AG04449 (cell line): ENCODE measurements around the gene MYO1A.

Experiments
- CTCF ChIA-PET: fragments of 350-600 bp; formaldehyde crosslinking; extraction: SDS; loops from one replicate; lab custom pipeline; 2021; ENCODE audit warnings: antibody characterized with exemption; lab: Yijun Ruan, JAX
- POLR2A ChIA-PET: fragments of 400-600, 350-600 bp; formaldehyde crosslinking; extraction: SDS; loops from one replicate; lab custom pipeline; 2020; ENCODE audit warnings: antibody characterized with exemption, inconsistent platforms; lab: Yijun Ruan, JAX
- DNase-seq: peaks from one replicate; pipeline ENCODE4 v3.0.0-alpha.2; 2010; ENCODE audit warnings: low read depth, low spot score
- H3K4me3 ChIP-seq: 2 replicates; pipeline ENCODE4 v1.5.1; 2011; ENCODE audit warnings: low read depth, mild to moderate bottlenecking, control low read depth, low read length
- TF ChIP-seq, protein P1 (sequence below): IDR thresholded peaks from one replicate; pipeline ENCODE4 v1.5.1; 2011; ENCODE audit warnings: mild to moderate bottlenecking, moderate library complexity, low read length, control low read depth, inconsistent platforms; ENCODE audit not compliant: insufficient read depth; ENCODE audit errors: missing control alignments

MYO1A gene

DNA sequence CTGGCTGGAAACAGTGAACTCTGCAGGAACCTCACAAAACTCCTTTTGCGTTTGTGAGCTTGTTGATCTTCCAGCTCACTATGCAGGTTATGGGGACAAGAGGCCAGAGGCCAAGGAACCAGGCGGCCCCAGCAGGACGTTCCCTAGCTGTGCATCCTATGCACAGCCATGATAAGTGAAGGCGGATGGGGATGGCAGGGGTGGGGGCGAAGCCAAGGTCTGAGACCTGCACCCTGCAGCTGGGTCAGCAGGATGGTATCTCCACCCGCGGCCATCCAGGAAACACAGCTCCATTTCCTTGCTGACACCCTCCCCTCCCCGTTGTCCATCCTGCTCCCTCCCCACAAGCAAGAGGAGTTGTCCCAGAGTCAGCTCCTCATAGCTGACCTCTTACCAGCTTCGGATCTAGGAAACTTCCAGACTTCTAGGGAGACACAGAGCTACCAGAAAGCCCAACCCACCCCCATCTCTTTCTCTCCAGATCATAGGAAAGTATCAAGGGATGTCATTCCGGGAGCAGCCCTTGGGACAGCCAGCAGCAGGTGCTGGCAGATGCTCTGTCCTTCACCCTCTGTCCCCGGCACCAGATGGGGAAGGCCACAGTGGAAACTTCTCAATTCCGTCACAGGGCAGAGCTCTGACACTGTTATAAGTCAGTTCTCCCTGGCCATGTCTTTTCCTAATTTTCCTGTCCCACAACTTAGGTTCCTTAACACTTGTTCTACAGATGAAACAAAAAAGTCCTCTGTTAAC is 53.0 kb downstream of the MYO1A start:
- DNase-seq, result no peak
- POLR2A ChIA-PET, result no interaction called here
- CTCF ChIA-PET, result interaction anchor here (1.8 to 19.3 kb wide), 4 partner anchors 8 to 238 kb away, joined by 13 to 500 read pairs (median 148); partner anchors contain the start of genes HSD17B6 and PRIM1
- no peak overlapping the region for H3K4me3 ChIP-seq
- TF ChIP-seq, protein P1, sequence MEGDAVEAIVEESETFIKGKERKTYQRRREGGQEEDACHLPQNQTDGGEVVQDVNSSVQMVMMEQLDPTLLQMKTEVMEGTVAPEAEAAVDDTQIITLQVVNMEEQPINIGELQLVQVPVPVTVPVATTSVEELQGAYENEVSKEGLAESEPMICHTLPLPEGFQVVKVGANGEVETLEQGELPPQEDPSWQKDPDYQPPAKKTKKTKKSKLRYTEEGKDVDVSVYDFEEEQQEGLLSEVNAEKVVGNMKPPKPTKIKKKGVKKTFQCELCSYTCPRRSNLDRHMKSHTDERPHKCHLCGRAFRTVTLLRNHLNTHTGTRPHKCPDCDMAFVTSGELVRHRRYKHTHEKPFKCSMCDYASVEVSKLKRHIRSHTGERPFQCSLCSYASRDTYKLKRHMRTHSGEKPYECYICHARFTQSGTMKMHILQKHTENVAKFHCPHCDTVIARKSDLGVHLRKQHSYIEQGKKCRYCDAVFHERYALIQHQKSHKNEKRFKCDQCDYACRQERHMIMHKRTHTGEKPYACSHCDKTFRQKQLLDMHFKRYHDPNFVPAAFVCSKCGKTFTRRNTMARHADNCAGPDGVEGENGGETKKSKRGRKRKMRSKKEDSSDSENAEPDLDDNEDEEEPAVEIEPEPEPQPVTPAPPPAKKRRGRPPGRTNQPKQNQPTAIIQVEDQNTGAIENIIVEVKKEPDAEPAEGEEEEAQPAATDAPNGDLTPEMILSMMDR, result no peak

DNA sequence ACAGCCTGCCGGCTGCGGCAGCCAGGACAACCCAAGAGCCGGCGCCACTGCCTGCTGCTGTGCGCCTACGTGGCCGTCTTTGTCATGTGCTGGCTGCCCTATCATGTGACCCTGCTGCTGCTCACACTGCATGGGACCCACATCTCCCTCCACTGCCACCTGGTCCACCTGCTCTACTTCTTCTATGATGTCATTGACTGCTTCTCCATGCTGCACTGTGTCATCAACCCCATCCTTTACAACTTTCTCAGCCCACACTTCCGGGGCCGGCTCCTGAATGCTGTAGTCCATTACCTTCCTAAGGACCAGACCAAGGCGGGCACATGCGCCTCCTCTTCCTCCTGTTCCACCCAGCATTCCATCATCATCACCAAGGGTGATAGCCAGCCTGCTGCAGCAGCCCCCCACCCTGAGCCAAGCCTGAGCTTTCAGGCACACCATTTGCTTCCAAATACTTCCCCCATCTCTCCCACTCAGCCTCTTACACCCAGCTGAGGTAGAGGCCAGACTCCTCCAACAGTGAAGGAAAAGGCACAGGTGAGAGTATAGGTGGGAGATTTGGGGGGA is 53.9 kb downstream of the MYO1A start:
- ChIA-PET POLR2A (no interaction called here), CTCF (interaction anchor here (1.8 to 19.3 kb wide), 4 partner anchors 8 to 237 kb away, joined by 13 to 500 read pairs (median 148); partner anchors contain the start of genes HSD17B6 and PRIM1)

DNA sequence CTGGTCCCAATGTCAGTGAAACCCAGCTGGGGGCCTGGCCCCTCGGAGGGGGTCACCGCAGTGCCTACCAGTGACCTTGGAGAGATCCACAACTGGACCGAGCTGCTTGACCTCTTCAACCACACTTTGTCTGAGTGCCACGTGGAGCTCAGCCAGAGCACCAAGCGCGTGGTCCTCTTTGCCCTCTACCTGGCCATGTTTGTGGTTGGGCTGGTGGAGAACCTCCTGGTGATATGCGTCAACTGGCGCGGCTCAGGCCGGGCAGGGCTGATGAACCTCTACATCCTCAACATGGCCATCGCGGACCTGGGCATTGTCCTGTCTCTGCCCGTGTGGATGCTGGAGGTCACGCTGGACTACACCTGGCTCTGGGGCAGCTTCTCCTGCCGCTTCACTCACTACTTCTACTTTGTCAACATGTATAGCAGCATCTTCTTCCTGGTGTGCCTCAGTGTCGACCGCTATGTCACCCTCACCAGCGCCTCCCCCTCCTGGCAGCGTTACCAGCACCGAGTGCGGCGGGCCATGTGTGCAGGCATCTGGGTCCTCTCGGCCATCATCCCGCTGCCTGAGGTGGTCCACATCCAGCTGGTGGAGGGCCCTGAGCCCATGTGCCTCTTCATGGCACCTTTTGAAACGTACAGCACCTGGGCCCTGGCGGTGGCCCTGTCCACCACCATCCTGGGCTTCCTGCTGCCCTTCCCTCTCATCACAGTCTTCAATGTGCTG is 54.6 kb downstream of the MYO1A start:
- no peak for DNase-seq
- H3K4me3 ChIP-seq, result no peak overlapping the region
- CTCF ChIA-PET, result interaction anchor here (0.8 to 2.6 kb wide), 8 partner anchors 7 to 242 kb away, joined by 3 to 15 read pairs (median 9); no protein-coding TSS in a partner anchor
- POLR2A ChIA-PET, result no interaction called here
- TF ChIP-seq, protein P1, result no peak

More for the DNA sequence above, 53.9 kb downstream of the MYO1A start:
- no peak overlapping the region for H3K4me3 ChIP-seq
- TF ChIP-seq, protein P1, result no peak
- no peak for DNase-seq

DNA sequence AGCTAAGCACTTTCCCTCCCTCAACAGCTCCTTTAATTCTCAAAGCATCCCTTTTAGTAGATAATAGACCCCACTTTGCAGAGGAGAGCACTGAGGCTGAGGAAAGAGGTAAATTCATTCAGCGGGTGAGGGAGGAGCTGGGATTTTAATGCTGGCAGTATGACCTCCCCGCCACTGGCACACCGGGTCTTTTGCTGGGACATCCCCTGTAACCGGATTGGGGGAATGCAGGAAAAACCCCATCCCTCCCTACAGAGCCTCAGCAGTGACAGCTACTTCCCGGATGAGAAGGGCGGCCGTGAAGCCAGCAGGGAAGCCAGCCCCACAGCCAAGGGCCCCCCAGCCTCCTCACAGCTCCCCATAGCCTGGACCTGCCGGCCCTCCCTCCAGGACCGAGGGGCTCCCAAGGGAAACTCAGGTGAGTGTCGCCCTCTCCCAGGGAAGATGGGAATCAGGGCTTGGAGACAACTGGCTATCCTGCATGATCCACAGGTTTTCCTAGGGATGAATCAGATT is 55.6 kb downstream of the MYO1A start:
- POLR2A ChIA-PET, result no interaction called here
- no peak overlapping the region for H3K4me3 ChIP-seq
- DNase-seq, result no peak
- TF ChIP-seq, protein P1, result no peak
- CTCF ChIA-PET, result interaction anchor here (1.1 to 2.6 kb wide), 8 partner anchors 8 to 241 kb away, joined by 3 to 15 read pairs (median 7); partner anchors contain the start of gene HSD17B6

DNA sequence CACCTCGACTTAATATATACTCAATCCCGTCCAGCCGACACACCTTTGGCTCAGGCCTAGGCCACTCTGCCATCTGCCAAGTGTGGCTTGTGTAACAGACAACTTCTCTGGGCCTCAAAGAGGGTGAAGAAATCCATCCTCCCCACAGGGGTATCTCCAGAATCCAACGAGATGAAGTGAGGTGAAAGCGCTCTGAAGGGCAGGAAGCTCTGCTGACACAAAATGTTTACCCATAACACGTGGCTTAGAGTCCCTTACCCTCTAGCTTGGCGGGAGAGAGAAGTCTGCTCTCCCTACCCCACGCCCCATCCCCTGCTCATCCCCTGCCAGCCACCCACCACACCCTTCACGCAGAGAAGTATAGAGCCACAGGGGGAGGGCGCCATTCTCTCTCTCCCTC is 56.6 kb downstream of the MYO1A start:
- CTCF ChIA-PET, result interaction anchor here (1.1 to 2.6 kb wide), 6 partner anchors 9 to 240 kb away, joined by 3 to 15 read pairs (median 9); partner anchors contain the start of gene HSD17B6

More for the DNA sequence above, 56.6 kb downstream of the MYO1A start:
- TF ChIP-seq, protein P1, result no peak
- no peak overlapping the region for H3K4me3 ChIP-seq
- POLR2A ChIA-PET, result no interaction called here
- DNase-seq, result no peak
